ENCODE results near the gene MLST8.

MLST8 gene

DNA sequence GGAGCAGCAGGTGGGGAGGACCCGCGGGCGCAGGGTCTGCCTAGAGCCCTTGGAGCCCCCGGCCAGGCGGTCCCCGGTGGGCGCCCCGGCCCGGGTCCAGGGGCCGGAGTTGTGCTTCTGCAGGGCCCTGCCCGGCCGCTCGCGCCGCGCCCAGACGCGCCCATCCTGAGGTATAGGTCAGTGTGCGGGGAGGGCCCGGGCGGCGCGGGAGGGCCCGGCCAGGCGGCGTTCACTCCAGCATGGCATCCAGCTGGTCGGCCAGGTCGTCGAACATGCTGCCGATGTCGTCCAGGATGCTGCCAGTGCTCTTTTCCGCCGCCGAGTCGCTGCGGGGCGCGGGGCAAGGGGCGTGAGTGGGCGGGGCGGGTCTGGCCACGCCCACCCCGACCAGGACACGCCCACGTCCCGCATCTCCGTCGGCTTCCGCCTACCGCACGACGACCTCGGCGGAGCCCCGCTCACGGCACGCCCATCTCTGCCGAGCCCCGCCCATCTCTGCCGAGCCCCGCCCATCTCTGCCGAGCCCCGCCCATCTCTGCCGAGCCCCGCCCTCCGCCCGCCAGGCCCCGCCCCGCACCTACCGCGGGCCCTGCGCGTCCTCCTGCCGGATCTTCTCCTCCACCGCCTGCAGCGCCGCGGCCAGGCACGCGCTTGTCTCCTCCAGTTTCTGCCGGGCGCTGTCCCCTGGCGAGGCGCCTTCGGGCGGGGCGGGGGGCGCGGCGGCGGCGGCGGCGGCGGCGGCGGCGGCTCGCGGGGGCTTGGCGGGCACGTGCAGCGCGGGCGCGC is 26.7 kb upstream of the MLST8 start:
- no peak for DNase-seq (ENCODE audit: extremely low read depth, low read depth)
- TF ChIP-seq, protein P1, sequence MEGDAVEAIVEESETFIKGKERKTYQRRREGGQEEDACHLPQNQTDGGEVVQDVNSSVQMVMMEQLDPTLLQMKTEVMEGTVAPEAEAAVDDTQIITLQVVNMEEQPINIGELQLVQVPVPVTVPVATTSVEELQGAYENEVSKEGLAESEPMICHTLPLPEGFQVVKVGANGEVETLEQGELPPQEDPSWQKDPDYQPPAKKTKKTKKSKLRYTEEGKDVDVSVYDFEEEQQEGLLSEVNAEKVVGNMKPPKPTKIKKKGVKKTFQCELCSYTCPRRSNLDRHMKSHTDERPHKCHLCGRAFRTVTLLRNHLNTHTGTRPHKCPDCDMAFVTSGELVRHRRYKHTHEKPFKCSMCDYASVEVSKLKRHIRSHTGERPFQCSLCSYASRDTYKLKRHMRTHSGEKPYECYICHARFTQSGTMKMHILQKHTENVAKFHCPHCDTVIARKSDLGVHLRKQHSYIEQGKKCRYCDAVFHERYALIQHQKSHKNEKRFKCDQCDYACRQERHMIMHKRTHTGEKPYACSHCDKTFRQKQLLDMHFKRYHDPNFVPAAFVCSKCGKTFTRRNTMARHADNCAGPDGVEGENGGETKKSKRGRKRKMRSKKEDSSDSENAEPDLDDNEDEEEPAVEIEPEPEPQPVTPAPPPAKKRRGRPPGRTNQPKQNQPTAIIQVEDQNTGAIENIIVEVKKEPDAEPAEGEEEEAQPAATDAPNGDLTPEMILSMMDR (IDR thresholded peaks at IDR 0.05; ENCODE audit: low read depth, low read length, missing control alignments), result no peak
- no peak overlapping the region for H3K4me3 ChIP-seq (replicated peaks; ENCODE audit: low read depth, low read length)

DNA sequence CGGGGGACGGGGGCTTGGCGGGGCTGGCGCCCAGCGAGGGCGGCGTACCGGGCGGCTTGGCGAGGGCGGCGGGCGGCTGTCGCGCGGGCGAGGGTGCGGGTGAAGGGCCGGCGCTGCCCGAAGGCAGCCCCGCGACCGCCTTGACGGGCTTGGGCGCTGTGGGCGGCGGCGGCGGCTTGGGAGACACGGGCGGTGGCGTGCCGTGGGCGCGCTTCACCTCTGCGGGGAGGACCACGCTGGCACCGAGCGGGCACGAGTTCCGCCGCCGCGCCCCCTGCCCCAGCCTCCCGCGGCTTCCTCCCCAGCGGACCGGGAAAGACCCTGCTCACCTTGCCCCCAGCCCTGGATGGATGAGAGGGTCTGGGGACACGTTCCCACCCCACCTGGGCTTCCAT is 26.1 kb upstream of the MLST8 start:
- TF ChIP-seq, protein P1 (IDR thresholded peaks at IDR 0.05; ENCODE audit: low read depth, low read length, missing control alignments), result no peak
- DNase-seq (ENCODE audit: extremely low read depth, low read depth), result no peak
- H3K4me3 ChIP-seq (replicated peaks; ENCODE audit: low read depth, low read length), result no peak overlapping the region

DNA sequence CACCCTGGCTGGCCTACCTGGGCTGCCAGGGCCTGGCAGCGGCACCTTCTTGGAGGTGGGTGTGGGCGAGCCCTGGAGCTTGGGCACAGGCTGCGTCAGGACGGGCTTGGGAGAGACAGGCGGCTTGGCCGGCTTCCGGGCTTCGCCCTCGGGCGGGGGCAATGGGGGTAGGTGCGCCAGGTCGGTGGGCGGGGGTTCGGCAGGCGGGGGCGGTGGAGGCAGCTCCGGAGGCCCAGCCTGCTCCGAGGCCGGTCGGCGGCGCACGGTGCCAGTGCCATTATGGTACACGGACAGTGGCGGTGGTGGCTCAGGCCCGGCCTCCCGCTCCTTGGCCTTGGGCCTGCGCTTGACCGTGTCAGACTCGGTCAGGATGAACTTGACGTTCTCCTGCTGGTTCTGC is 25.7 kb upstream of the MLST8 start:
- no peak overlapping the region for H3K4me3 ChIP-seq (replicated peaks; ENCODE audit: low read depth, low read length)
- DNase-seq (ENCODE audit: extremely low read depth, low read depth), result no peak
- TF ChIP-seq, protein P1 (IDR thresholded peaks at IDR 0.05; ENCODE audit: low read depth, low read length, missing control alignments), result no peak

DNA sequence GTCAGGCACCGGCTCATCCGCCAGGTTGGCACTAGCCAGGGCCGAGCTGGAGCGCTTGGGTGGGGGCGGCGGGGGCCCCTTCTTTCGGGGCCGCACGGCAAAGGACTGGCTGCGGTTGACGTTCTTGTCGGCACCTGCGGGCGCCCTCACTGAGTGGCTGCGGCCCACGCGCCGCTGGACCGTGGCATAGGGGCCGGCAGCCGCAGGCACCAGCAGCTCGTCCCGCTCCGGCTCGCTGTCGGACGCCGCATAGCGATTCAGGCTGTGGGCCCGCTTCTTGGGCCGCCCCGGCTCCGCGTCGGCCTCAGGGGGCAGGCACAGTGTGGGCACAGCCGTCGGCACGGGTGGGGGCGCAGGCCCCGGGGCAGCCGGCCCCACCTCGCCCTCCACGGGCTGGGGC is 24.8 kb upstream of the MLST8 start:
- no peak for DNase-seq (ENCODE audit: extremely low read depth, low read depth)
- H3K4me3 ChIP-seq (replicated peaks; ENCODE audit: low read depth, low read length), result no peak overlapping the region
- TF ChIP-seq, protein P1 (IDR thresholded peaks at IDR 0.05; ENCODE audit: low read depth, low read length, missing control alignments), result no peak

DNA sequence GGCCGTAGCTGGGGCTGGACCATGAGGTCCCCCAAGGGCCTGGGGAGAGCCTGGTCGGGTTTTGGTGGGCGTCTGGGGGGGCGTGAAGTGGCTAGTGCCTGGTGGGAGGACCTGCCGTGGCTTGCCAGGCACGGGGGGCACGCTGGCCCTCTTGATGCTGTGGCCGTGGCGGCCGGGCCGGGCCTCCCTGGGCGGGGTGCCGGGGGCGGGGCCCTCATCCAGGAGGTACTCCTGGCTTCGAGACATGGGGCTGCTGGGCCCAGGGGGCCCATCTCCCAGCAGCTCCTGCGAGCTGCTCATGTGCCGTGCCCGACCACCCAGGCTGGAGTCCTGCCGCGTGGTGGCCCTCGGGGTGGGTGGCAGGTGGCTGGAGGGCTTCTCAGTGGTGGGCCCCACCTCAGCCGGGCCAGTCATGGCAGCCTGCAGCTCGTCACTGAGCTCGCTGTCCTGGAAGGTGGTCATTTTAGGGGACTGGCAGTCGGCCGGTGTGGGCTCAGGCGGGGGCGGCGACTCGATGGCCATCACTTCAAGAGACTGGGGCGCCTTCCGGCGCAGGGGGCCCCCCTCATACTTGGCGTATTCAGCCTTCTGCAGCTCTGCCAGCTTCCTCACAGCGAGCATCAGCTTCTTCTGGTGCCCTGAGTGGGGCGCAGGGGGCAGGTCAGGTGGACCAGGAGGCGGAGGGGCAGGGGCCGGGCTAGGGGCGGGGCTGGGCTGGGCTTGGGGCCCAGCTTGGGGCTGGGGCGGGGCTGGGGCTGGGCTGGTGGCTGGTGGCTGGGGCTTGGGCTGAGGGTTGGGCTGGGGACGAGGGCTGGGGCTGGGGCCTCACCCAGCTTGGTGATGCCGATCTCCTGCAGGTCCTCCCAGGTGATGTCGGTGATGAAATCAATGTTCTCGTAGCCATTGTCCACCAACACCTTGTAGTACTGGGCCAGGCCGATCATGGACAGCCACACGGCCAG is 24.0 kb upstream of the MLST8 start:
- H3K4me3 ChIP-seq (replicated peaks; ENCODE audit: low read depth, low read length), result no peak overlapping the region
- no peak for DNase-seq (ENCODE audit: extremely low read depth, low read depth)
- TF ChIP-seq, protein P1 (IDR thresholded peaks at IDR 0.05; ENCODE audit: low read depth, low read length, missing control alignments), result no peak

DNA sequence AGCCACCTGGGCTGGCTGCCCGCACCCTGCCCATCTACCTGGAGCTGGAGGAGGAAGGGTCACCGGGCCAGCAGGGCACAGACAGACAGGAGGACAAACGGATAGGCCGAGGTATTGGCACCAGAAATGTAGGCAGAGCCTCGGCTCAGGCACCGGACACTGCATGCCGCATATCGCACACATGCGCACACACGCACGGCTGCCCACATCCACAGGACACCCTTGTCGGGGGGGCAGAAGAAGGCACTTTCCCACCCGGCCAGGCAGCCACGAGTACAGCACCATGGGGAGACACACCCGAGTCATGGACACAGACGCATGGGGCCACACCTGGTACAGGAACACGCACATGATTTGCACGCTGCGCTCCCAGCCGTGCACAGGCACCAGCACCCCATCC is 23.3 kb upstream of the MLST8 start:
- TF ChIP-seq, protein P1 (IDR thresholded peaks at IDR 0.05; ENCODE audit: low read depth, low read length, missing control alignments), result no peak
- H3K4me3 ChIP-seq (replicated peaks; ENCODE audit: low read depth, low read length), result no peak overlapping the region

More for the DNA sequence above, 23.3 kb upstream of the MLST8 start:
- DNase-seq (ENCODE audit: extremely low read depth, low read depth), result no peak

All from HFF-Myc (cell line).